ENCODE data around the gene TMED5.

The TMED5 gene

DNA sequence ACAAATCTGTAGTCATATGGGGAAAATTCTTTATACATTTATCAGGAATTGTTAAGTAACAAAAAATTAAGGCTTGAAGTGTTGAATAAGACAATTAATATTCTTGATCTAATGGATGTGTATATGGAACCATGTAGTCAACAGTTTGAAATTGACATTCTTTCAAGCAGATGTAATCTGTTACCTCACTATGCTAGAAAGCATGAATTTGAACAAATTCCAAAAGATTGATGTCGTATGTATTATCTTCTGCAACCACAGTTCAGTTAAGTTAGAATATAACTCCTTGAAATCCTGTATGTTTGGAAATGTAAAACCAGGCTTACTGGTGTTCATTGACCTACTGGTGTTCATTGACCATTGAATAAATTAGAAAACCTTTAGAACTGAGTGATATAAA, 16.4 kb upstream of the TMED5 start:
- TF ChIP-seq CTCF (IDR thresholded peaks at IDR 0.05; ENCODE audit: unreplicated experiment in 3 of 3), result no peak
- Mint-ChIP-seq H3K27ac (no peak overlapping the region), H3K27me3 (ENCODE audit: low read depth) (no peaks in the 10 kb centered on the region), H3K4me1 (no peaks in the 10 kb centered on the region), H3K9me3 (no peaks in the 10 kb centered on the region), H3K36me3 (ENCODE audit: low read depth) (peaks cover 18% of the 10 kb centered on the region), H3K4me3 (no peak overlapping the region)

DNA sequence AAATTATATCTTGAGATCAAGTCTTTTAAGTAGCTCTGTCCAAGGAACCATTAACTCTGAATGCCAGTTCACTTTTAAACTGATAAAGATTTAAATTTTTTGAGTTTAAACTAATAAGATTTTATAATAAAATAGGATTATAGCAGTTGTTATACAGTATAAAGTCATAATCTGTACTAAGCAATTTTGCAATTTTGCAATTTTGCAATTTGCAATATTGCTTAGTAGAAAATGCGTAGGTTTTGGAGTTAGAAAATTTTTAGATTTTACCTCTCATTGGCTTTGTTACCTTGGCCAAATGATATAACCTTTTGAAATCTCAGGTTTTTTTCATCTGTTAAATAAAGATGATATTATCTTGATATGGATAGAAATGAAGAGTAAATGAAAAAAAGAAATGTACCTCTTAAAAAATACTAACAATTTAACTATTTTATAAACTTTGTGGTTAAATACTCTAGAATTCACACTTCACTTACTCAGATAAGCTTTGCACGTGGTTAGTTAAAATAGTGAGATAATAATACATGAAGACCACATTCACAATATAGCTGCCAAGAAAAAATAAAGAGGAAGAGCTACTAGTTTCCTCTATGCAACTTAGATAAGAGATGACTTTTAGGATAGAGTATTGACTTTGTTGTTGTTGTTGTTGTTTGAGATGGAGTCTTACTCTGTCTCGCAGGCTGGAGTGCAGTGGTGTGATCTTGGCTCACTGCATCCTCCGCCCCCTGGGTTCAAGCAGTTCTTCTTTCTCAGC, 14.2 kb upstream of the TMED5 start:
- H3K4me3 Mint-ChIP-seq, result no peak overlapping the region
- peaks cover 18% of the 10 kb centered on the region for H3K36me3 Mint-ChIP-seq (ENCODE audit: low read depth)
- H3K9me3 Mint-ChIP-seq, result no peaks in the 10 kb centered on the region
- no peak overlapping the region for H3K27ac Mint-ChIP-seq
- H3K27me3 Mint-ChIP-seq (ENCODE audit: low read depth), result no peaks in the 10 kb centered on the region
- H3K4me1 Mint-ChIP-seq, result no peaks in the 10 kb centered on the region
- no peak for TF ChIP-seq CTCF (IDR thresholded peaks at IDR 0.05; ENCODE audit: unreplicated experiment in 3 of 3)

GRCh38 chr1:93190432-93190831, 10.2 kb upstream of the TMED5 start:
- H3K27me3 Mint-ChIP-seq (ENCODE audit: low read depth), result no peaks in the 10 kb centered on the region
- no peaks in the 10 kb centered on the region for H3K9me3 Mint-ChIP-seq
- no peaks in the 10 kb centered on the region for H3K4me1 Mint-ChIP-seq
- H3K4me3 Mint-ChIP-seq, result no peak overlapping the region
- no peak overlapping the region for H3K27ac Mint-ChIP-seq
- peaks cover 8% of the 10 kb centered on the region for H3K36me3 Mint-ChIP-seq (ENCODE audit: low read depth)
- TF ChIP-seq CTCF (IDR thresholded peaks at IDR 0.05; ENCODE audit: unreplicated experiment in 3 of 3), result no peak

- no peak overlapping the region for H3K27ac Mint-ChIP-seq
These were observed 6.5 kb upstream of the TMED5 start for GRCh38 chr1:93186667-93187066.

GRCh38 chr1:93180723-93181613, 755 bp upstream of the TMED5 start, which contains the start of gene CCDC18:
Gene CCDC18, plus strand, starts transcription at chr1:93180724. Its CDS starts 2,638 bp downstream, at chr1:93183362.
- H3K36me3 Mint-ChIP-seq (ENCODE audit: low read depth), result peaks cover 4% of the 10 kb centered on the region
- peak within 1 kb of the TSS; percentile 86 to 98 (median 96) for H3K27ac Mint-ChIP-seq
- no peaks in the 10 kb centered on the region for H3K27me3 Mint-ChIP-seq (ENCODE audit: low read depth)
- H3K9me3 Mint-ChIP-seq, result no peaks in the 10 kb centered on the region
- H3K4me3 Mint-ChIP-seq, result peak within 1 kb of the TSS; percentile 88 to 94 (median 93)
- TF ChIP-seq CTCF (IDR thresholded peaks at IDR 0.05; ENCODE audit: unreplicated experiment in 3 of 3), result no peak
- H3K4me1 Mint-ChIP-seq, result peaks cover 16% of the 10 kb centered on the region

More at GRCh38 chr1:93186667-93187066, 6.5 kb upstream of the TMED5 start:
- no peaks in the 10 kb centered on the region for H3K9me3 Mint-ChIP-seq
- H3K36me3 Mint-ChIP-seq (ENCODE audit: low read depth), result peaks cover 4% of the 10 kb centered on the region
- TF ChIP-seq CTCF (IDR thresholded peaks at IDR 0.05; ENCODE audit: unreplicated experiment in 3 of 3), result no peak
- H3K4me3 Mint-ChIP-seq, result no peak overlapping the region
- H3K27me3 Mint-ChIP-seq (ENCODE audit: low read depth), result no peaks in the 10 kb centered on the region
- no peaks in the 10 kb centered on the region for H3K4me1 Mint-ChIP-seq
